ENCODE measurements around the gene PDP2. TPM values are rescaled to one million over a fixed set of nuclear protein-coding genes. Genes with fewer than 3 reads are reported as not detected.

The PDP2 gene
- total RNA-seq, 1 donor from 2014 or later = 9.0 TPM

DNA sequence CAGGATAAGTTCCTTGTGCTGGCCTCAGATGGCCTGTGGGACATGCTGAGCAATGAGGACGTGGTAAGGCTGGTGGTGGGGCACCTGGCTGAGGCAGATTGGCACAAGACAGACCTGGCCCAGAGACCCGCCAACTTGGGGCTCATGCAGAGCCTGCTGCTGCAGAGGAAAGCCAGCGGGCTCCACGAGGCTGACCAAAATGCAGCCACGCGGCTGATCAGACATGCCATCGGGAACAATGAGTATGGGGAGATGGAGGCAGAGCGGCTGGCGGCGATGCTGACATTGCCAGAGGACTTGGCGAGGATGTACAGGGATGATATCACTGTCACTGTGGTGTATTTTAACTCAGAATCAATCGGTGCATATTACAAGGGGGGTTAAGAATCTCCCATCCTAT, 5.2 kb downstream of the PDP2 start:
- H3K27ac Mint-ChIP-seq (ENCODE audit: unreplicated experiment) = no peak overlapping the region
- no peaks in the 10 kb centered on the region for H3K9me3 Mint-ChIP-seq (ENCODE audit: low read depth)
- TF ChIP-seq, protein P1, sequence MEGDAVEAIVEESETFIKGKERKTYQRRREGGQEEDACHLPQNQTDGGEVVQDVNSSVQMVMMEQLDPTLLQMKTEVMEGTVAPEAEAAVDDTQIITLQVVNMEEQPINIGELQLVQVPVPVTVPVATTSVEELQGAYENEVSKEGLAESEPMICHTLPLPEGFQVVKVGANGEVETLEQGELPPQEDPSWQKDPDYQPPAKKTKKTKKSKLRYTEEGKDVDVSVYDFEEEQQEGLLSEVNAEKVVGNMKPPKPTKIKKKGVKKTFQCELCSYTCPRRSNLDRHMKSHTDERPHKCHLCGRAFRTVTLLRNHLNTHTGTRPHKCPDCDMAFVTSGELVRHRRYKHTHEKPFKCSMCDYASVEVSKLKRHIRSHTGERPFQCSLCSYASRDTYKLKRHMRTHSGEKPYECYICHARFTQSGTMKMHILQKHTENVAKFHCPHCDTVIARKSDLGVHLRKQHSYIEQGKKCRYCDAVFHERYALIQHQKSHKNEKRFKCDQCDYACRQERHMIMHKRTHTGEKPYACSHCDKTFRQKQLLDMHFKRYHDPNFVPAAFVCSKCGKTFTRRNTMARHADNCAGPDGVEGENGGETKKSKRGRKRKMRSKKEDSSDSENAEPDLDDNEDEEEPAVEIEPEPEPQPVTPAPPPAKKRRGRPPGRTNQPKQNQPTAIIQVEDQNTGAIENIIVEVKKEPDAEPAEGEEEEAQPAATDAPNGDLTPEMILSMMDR (IDR thresholded peaks at IDR 0.05) = no peak
- no peaks in the 10 kb centered on the region for H3K27me3 Mint-ChIP-seq (ENCODE audit: low read depth)
- H3K4me3 Mint-ChIP-seq (ENCODE audit: unreplicated experiment) = no peak overlapping the region
- DNase-seq (ENCODE audit: low spot score) = no peak
- peaks cover 11% of the 10 kb centered on the region for H3K36me3 Mint-ChIP-seq (ENCODE audit: low read depth)
- peaks cover 6% of the 10 kb centered on the region for H3K4me1 Mint-ChIP-seq (ENCODE audit: low read depth)

DNA sequence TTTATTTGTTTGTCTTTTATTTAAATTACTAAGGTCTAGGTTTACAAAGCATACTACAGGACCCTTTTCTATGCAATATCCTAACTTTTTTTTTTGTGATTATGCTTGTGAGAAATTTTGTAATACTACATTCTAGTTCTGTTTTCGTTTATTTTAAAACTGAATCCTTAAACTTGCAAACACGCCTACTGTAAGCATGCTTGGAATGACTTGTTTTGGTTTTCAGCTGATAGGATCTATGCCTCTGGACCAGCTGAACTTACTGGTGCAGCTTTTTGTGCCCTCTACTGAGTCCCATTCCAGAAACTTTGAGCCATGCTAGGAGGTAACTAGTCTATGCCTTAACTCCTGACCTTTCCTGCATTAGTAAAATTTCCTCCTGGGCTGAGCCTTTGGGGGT, 6.0 kb downstream of the PDP2 start:
- no peak overlapping the region for H3K4me3 Mint-ChIP-seq (ENCODE audit: unreplicated experiment)
- peaks cover 13% of the 10 kb centered on the region for H3K36me3 Mint-ChIP-seq (ENCODE audit: low read depth)
- no peak overlapping the region for H3K27ac Mint-ChIP-seq (ENCODE audit: unreplicated experiment)
- no peak for DNase-seq (ENCODE audit: low spot score)
- H3K9me3 Mint-ChIP-seq (ENCODE audit: low read depth) = no peaks in the 10 kb centered on the region
- H3K27me3 Mint-ChIP-seq (ENCODE audit: low read depth) = no peaks in the 10 kb centered on the region
- TF ChIP-seq, protein P1 (IDR thresholded peaks at IDR 0.05) = no peak
- peaks cover 5% of the 10 kb centered on the region for H3K4me1 Mint-ChIP-seq (ENCODE audit: low read depth)

DNA sequence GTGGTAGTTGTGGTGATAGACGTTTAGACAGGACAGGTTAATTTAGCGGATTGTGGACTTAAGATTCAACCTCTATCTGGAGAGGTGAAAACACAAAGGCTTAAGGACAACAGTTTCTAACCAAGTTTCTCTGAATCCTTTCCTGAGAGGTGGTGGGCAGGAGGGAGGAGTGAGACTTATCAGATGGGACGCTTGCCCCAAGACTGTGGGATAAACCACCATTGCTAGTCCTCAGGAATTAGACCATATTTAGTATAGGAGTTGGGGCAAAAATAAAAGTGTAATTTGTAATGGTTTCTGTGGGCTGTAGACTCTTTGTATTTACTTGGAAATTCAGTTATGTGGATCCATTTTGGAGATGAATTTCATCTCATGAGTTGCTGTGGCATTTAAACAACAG, 6.6 kb downstream of the PDP2 start:
- Mint-ChIP-seq H3K9me3 (ENCODE audit: low read depth) (no peaks in the 10 kb centered on the region), H3K4me3 (ENCODE audit: unreplicated experiment) (no peak overlapping the region), H3K4me1 (ENCODE audit: low read depth) (peaks cover 5% of the 10 kb centered on the region), H3K27me3 (ENCODE audit: low read depth) (no peaks in the 10 kb centered on the region), H3K27ac (ENCODE audit: unreplicated experiment) (no peak overlapping the region), H3K36me3 (ENCODE audit: low read depth) (peaks cover 14% of the 10 kb centered on the region)
- no peak for DNase-seq (ENCODE audit: low spot score)
- TF ChIP-seq, protein P1 (IDR thresholded peaks at IDR 0.05) = no peak

DNA sequence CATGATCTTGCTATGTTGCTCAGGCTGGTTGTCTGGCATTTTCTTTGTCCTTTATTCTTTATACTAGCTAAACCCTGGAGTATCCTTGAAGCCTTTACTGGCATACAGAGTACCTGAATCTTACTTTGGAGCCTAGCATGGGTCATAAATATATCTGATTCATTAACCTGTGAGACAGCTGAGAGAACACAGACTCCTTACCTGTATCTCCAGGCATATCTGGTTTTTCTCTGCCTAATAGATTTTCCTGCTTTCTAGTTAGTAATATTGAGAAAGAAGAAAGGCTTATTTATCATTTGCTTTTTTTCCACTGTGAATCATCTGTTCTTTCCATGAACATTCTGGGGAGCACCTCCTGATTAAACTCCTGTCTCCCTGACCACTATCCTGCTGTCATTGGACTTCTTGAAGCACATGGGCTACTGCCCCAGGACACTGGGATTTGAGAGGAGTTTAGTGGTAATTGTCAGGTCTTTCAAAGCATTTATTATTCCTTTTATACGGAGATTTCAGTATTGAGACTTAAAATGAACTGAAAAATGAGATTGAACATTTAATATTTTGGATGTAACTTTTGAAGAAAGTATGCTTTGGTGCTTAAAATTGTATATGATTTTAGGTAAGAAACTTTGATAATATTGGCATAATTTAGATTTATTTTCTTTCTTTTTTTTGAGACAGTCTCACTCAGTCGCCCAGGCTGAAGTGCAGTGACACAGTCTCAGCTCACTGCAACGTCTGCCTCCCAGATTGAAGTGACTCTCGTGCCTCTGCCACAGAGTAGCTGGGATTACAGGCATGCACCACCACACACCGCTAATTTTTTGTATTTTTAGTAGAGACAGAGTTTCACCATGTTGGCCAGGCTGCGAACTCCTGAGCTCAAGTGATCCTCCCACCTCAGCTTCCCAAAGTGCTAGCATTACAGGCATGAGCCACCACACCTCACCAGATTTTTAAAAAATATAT, 8.6 kb downstream of the PDP2 start:
- TF ChIP-seq, protein P1 (IDR thresholded peaks at IDR 0.05) = no peak
- DNase-seq (ENCODE audit: low spot score) = no peak
- H3K4me3 Mint-ChIP-seq (ENCODE audit: unreplicated experiment) = no peak overlapping the region
- peaks cover 5% of the 10 kb centered on the region for H3K4me1 Mint-ChIP-seq (ENCODE audit: low read depth)
- H3K36me3 Mint-ChIP-seq (ENCODE audit: low read depth) = peaks cover 14% of the 10 kb centered on the region
- no peaks in the 10 kb centered on the region for H3K9me3 Mint-ChIP-seq (ENCODE audit: low read depth)
- no peaks in the 10 kb centered on the region for H3K27me3 Mint-ChIP-seq (ENCODE audit: low read depth)
- no peak overlapping the region for H3K27ac Mint-ChIP-seq (ENCODE audit: unreplicated experiment)

DNA sequence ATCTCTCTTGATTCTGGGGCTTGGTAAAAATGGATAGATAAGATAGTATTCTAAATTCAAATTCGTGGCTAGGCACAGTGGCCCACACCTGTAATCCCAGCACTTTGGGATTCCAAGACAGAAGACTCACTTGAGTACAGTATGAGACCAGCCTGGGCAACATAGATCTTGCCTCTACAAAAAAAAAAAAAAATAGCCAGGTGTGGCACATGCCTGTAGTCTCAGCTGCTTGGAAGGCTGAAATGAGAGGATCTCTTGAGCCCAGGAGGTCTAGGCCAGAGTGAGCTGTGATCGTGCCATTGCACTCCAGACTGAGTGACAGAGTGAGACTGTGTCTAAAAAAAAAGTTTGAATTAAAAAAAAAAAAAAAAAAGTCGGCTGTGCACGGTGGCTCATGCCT, 9.3 kb downstream of the PDP2 start:
- Mint-ChIP-seq H3K36me3 (ENCODE audit: low read depth) (peaks cover 12% of the 10 kb centered on the region), H3K27me3 (ENCODE audit: low read depth) (no peaks in the 10 kb centered on the region), H3K4me1 (ENCODE audit: low read depth) (peaks cover 5% of the 10 kb centered on the region), H3K9me3 (ENCODE audit: low read depth) (no peaks in the 10 kb centered on the region), H3K27ac (ENCODE audit: unreplicated experiment) (no peak overlapping the region), H3K4me3 (ENCODE audit: unreplicated experiment) (no peak overlapping the region)
- TF ChIP-seq, protein P1 (IDR thresholded peaks at IDR 0.05) = no peak
- no peak for DNase-seq (ENCODE audit: low spot score)
